Stomach smooth muscle (tissue), 2 donors: Measurements from ENCODE around the gene TUBB.

Source experiments
- H3K27ac ChIP-seq: one replicate; pipeline ENCODE4 v1.7.0; 2013; ENCODE audit warnings: mild to moderate bottlenecking, low read length, inconsistent platforms
- H3K27me3 ChIP-seq, 2 donors: one replicate each; pipeline ENCODE4 v1.7.0; 2013; ENCODE audit warnings: low read length in 2 of 2; ENCODE audit not compliant: insufficient read depth in 2 of 2, control insufficient read depth in 1 of 2
- H3K36me3 ChIP-seq, 2 donors: one replicate each; pipeline ENCODE4 v1.7.0; 2013; ENCODE audit warnings: low read length in 2 of 2; ENCODE audit not compliant: control insufficient read depth in 2 of 2, insufficient read depth in 2 of 2
- H3K4me1 ChIP-seq: one replicate; pipeline ENCODE4 v1.7.0; 2013; ENCODE audit warnings: low read length; ENCODE audit not compliant: control insufficient read depth, insufficient read depth
- H3K4me3 ChIP-seq, 2 donors: one replicate each; pipeline ENCODE4 v1.7.0; 2013; ENCODE audit warnings: low read length in 2 of 2
- H3K9ac ChIP-seq, 2 donors: one replicate each; pipeline ENCODE4 v1.7.0; 2013; ENCODE audit warnings: low read length in 2 of 2, mild to moderate bottlenecking in 1 of 2
- H3K9me3 ChIP-seq, 2 donors: one replicate each; pipeline ENCODE4 v1.7.0; 2013; ENCODE audit warnings: low read length in 2 of 2; ENCODE audit not compliant: control insufficient read depth in 2 of 2
- donor health status: healthy.
- donor health status: Pancreatic carcinoma.

Gene TUBB

GRCh38 chr6:30743099-30744053 is 23.2 kb downstream of the TUBB start:
- H3K9ac ChIP-seq, result peak overlapping the region; percentile 94 to 95
- H3K9me3 ChIP-seq, result no peaks in the 10 kb centered on the region
- H3K36me3 ChIP-seq, result peaks cover 14 to 19% of the 10 kb centered on the region in 2 donors
- peaks cover 34% of the 10 kb centered on the region for H3K4me1 ChIP-seq
- H3K27ac ChIP-seq, result peak overlapping the region; percentile 94
- H3K27me3 ChIP-seq, result no peaks in the 10 kb centered on the region
- H3K4me3 ChIP-seq, result peak overlapping the region; percentile 87 to 94

GRCh38 chr6:30744054-30744805 is 24.1 kb downstream of the TUBB start, which contains the start of gene IER3:
Gene IER3, minus strand, starts transcription at chr6:30744547. Its CDS starts 29 bp downstream, at chr6:30744518.
- peaks cover 35% of the 10 kb centered on the region for H3K4me1 ChIP-seq

GRCh38 chr6:30747300-30747687 is 27.1 kb downstream of the TUBB start:
- Histone ChIP-seq H3K9ac (no peak overlapping the region), H3K4me3 (no peak overlapping the region), H3K4me1 (peaks cover 29% of the 10 kb centered on the region), H3K36me3 (no peaks in the 10 kb centered on the region), H3K27ac (peak overlapping the region; percentile 53), H3K27me3 (no peaks in the 10 kb centered on the region), H3K9me3 (no peaks in the 10 kb centered on the region)

More at GRCh38 chr6:30744054-30744805, 24.1 kb downstream of the TUBB start, which contains the start of gene IER3:
- H3K9me3 ChIP-seq, result no peaks in the 10 kb centered on the region
- H3K27ac ChIP-seq, result peak within 1 kb of the TSS; percentile 94
- H3K9ac ChIP-seq, result peak within 1 kb of the TSS; percentile 94 to 95
- peaks cover 5 to 11% of the 10 kb centered on the region in 2 donors for H3K36me3 ChIP-seq
- H3K27me3 ChIP-seq, result no peaks in the 10 kb centered on the region
- peak within 1 kb of the TSS; percentile 87 to 94 for H3K4me3 ChIP-seq

GRCh38 chr6:30747902-30748769 is 28.0 kb downstream of the TUBB start:
- Histone ChIP-seq H3K9ac (no peak overlapping the region), H3K27me3 (no peaks in the 10 kb centered on the region), H3K4me1 (peaks cover 36% of the 10 kb centered on the region), H3K36me3 (no peaks in the 10 kb centered on the region), H3K27ac (peak overlapping the region; percentile 53), H3K4me3 (no peak overlapping the region), H3K9me3 (no peaks in the 10 kb centered on the region)

GRCh38 chr6:30748851-30749540 is 28.8 kb downstream of the TUBB start:
- Histone ChIP-seq H3K4me3 (no peak overlapping the region), H3K4me1 (peaks cover 37% of the 10 kb centered on the region), H3K27me3 (no peaks in the 10 kb centered on the region), H3K9me3 (no peaks in the 10 kb centered on the region), H3K9ac (no peak overlapping the region), H3K36me3 (no peaks in the 10 kb centered on the region), H3K27ac (peak overlapping the region; percentile 53)

- Histone ChIP-seq H3K9ac (no peak overlapping the region), H3K4me1 (peaks cover 33% of the 10 kb centered on the region), H3K27me3 (no peaks in the 10 kb centered on the region), H3K27ac (peak overlapping the region; percentile 60), H3K9me3 (no peaks in the 10 kb centered on the region), H3K36me3 (no peaks in the 10 kb centered on the region), H3K4me3 (no peak overlapping the region)
Observed at GRCh38 chr6:30749554-30750378, 29.6 kb downstream of the TUBB start.

- no peaks in the 10 kb centered on the region for H3K9me3 ChIP-seq
- no peak overlapping the region for H3K4me3 ChIP-seq
- peak overlapping the region; percentile 60 for H3K27ac ChIP-seq
- no peaks in the 10 kb centered on the region for H3K36me3 ChIP-seq
- no peaks in the 10 kb centered on the region for H3K27me3 ChIP-seq
- H3K4me1 ChIP-seq, result peaks cover 30% of the 10 kb centered on the region
- H3K9ac ChIP-seq, result no peak overlapping the region
Observed at GRCh38 chr6:30750379-30750668, 30.2 kb downstream of the TUBB start.

- H3K9ac ChIP-seq, result peak overlapping the region; percentile 76 to 78
- H3K36me3 ChIP-seq, result no peaks in the 10 kb centered on the region
- no peaks in the 10 kb centered on the region for H3K27me3 ChIP-seq
- H3K4me3 ChIP-seq, result peak overlapping the region; percentile 19 to 47
- H3K4me1 ChIP-seq, result peaks cover 30% of the 10 kb centered on the region
- H3K9me3 ChIP-seq, result no peaks in the 10 kb centered on the region
- peak overlapping the region; percentile 99 for H3K27ac ChIP-seq
Observed at GRCh38 chr6:30752157-30752927, 32.2 kb downstream of the TUBB start.

- Histone ChIP-seq H3K27ac (peak overlapping the region; percentile 99), H3K27me3 (no peaks in the 10 kb centered on the region), H3K4me1 (peaks cover 34% of the 10 kb centered on the region), H3K4me3 (no peak overlapping the region), H3K9me3 (no peaks in the 10 kb centered on the region), H3K36me3 (no peaks in the 10 kb centered on the region), H3K9ac (no peak overlapping the region)
Observed at GRCh38 chr6:30754631-30755030, 34.5 kb downstream of the TUBB start.
